ENCODE measurements around the gene WDR89.
"Not testable (repeated sequence)": the region's sequence is repeated elsewhere in the genome, so short reads cannot be mapped to it uniquely, and the experiment has no call there.

WDR89 gene

GRCh38 chr14:63641473-63642228, at the start of gene WDR89:
Gene WDR89 (minus strand): TSS chr14:63641871. CDS start chr14:63599942, 41,929 bp downstream.
- peak; percentile 100 for DNase-seq

GRCh38 chr14:63689132-63689531, 47.5 kb upstream of the WDR89 start:
- no peak for DNase-seq

- no peak for DNase-seq
Observed at GRCh38 chr14:63686926-63687325, 45.3 kb upstream of the WDR89 start.

- no peak for DNase-seq
Observed at GRCh38 chr14:63685401-63685800, 43.7 kb upstream of the WDR89 start.

- DNase-seq = no peak
Observed at GRCh38 chr14:63682727-63683593, 41.3 kb upstream of the WDR89 start.

- no peak for DNase-seq
Observed at GRCh38 chr14:63678536-63678935, 36.9 kb upstream of the WDR89 start.

GRCh38 chr14:63677891-63678379, 36.3 kb upstream of the WDR89 start:
- no peak for DNase-seq

- no peak for DNase-seq
Observed at GRCh38 chr14:63676615-63677014, 34.9 kb upstream of the WDR89 start.

- DNase-seq = no peak
Observed at GRCh38 chr14:63673886-63674497, 32.3 kb upstream of the WDR89 start.

GRCh38 chr14:63673255-63673654, 31.6 kb upstream of the WDR89 start:
- DNase-seq = no peak

- no peak for DNase-seq
Observed at GRCh38 chr14:63672417-63673180, 30.9 kb upstream of the WDR89 start.

GRCh38 chr14:63671987-63672386, 30.3 kb upstream of the WDR89 start:
- DNase-seq = no peak

- DNase-seq = no peak
Observed at GRCh38 chr14:63670692-63671091, 29.0 kb upstream of the WDR89 start.

GRCh38 chr14:63666335-63666734, 24.7 kb upstream of the WDR89 start:
- no peak for DNase-seq

- DNase-seq = no peak
Observed at GRCh38 chr14:63663428-63664341, 22.0 kb upstream of the WDR89 start.

GRCh38 chr14:63662776-63663175, 21.1 kb upstream of the WDR89 start:
- DNase-seq = no peak

- DNase-seq = not testable (repeated sequence)
Observed at GRCh38 chr14:63661881-63662280, 20.2 kb upstream of the WDR89 start.

- no peak for DNase-seq
Observed at GRCh38 chr14:63659726-63660125, 18.1 kb upstream of the WDR89 start.

GRCh38 chr14:63656194-63656593, 14.5 kb upstream of the WDR89 start:
- no peak for DNase-seq

GRCh38 chr14:63654936-63655335, 13.3 kb upstream of the WDR89 start:
- no peak for DNase-seq

GRCh38 chr14:63654346-63654745, 12.7 kb upstream of the WDR89 start:
- DNase-seq = no peak

- no peak for DNase-seq
Observed at GRCh38 chr14:63652406-63652805, 10.7 kb upstream of the WDR89 start.
